Measurements from ENCODE around the gene SLC35B4.

SLC35B4 gene

DNA sequence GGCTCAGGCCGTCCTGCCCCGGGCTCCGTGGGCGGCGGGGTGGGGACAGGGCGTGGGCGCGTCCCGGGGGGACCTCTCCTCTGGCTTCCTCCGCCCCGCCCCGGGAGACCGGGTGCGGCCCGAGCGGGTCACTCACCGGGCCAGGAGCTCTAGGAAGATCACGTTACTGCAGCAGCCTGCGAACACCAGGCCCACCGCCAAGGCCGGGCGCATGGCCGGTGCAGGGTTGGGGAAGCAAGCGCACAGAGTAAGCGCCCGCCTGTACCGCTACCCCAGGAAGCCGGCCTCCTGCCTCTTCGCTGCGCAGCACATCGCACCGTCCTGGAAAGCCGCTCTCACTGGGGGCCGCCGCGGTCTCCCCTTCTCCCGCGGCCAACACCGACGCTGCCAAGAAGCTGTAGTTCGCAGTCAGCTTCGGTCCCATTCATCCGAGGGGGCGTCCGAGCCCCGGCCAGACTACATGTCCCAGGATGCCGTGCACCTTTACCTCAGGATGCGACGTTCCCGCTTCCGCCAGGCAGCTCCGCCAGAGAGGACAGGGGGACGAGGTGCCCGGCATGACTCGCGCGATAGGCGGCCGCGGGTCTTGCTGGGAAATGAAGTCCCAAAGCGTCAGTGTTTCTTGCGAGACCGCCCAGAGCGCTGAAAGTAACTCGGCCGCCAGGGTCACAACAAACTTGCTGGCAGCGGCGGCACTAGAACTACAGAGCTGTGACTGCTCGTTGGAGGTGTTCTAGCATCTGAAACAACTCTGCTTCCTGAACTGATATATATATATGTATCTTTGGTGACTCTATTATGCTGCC lies at the start of gene SLC35B4:
SLC35B4 (minus strand) TSS at position 392 of the 806 bp plus-strand sequence; CDS start at position 213, 179 bp downstream.
- Histone ChIP-seq H4K20me1 (ENCODE audit: insufficient read depth, low read length) (no peaks in the 10 kb centered on the region; the same call in 1 of the 2 replicates), H3K27ac (ENCODE audit: low read length) (peak within 1 kb of the TSS; percentile 69)
- TF ChIP-seq EZH2 (IDR thresholded peaks at IDR 0.05; ENCODE audit: borderline replicate concordance, low read depth, low read length, severe bottlenecking): no peak
- TF ChIP-seq, protein P1, sequence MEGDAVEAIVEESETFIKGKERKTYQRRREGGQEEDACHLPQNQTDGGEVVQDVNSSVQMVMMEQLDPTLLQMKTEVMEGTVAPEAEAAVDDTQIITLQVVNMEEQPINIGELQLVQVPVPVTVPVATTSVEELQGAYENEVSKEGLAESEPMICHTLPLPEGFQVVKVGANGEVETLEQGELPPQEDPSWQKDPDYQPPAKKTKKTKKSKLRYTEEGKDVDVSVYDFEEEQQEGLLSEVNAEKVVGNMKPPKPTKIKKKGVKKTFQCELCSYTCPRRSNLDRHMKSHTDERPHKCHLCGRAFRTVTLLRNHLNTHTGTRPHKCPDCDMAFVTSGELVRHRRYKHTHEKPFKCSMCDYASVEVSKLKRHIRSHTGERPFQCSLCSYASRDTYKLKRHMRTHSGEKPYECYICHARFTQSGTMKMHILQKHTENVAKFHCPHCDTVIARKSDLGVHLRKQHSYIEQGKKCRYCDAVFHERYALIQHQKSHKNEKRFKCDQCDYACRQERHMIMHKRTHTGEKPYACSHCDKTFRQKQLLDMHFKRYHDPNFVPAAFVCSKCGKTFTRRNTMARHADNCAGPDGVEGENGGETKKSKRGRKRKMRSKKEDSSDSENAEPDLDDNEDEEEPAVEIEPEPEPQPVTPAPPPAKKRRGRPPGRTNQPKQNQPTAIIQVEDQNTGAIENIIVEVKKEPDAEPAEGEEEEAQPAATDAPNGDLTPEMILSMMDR (IDR thresholded peaks at IDR 0.05; ENCODE audit: borderline replicate concordance, extremely low read depth, low read length, poor library complexity, severe bottlenecking): peak; percentile 42

DNA sequence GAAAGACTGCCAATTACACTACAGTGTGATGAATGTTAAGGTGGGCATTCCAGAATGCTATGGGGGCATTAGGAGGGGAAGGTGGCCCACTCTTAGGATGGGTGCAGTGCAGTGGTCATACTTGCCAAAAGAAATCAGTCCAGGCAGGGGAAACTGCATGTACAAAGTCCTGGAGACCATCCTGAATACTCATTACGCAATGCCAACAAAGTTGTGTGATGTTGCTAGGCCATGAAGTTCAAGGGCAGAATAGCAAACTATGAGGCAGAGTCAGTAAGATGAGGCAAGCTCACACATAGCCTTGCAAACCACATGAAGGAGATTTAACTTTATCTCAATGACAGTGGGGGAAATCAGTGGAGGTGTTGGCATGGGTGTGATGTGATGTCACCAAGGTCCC lies 49.8 kb upstream of the SLC35B4 start:
- Histone ChIP-seq H3K9me3 (ENCODE audit: insufficient read depth, low read length, severe bottlenecking) (no peaks in the 10 kb centered on the region), H3K27ac (ENCODE audit: low read length) (no peak overlapping the region), H2AFZ (ENCODE audit: low read depth, low read length) (no peak overlapping the region), H3K4me3 (ENCODE audit: low read depth in 1 of 2, low read length in 2 of 2) (no peak overlapping the region), H4K20me1 (ENCODE audit: insufficient read depth, low read length) (no peaks in the 10 kb centered on the region), H3K4me2 (ENCODE audit: insufficient read depth, low read length) (no peak overlapping the region), H3K79me2 (ENCODE audit: insufficient read depth, low read length) (no peaks in the 10 kb centered on the region), H3K36me3 (ENCODE audit: insufficient read depth, low read length) (no peaks in the 10 kb centered on the region), H3K9ac (ENCODE audit: low read depth, low read length) (no peak overlapping the region), H3K4me1 (ENCODE audit: insufficient read depth, low read length) (no peaks in the 10 kb centered on the region), H3K27me3 (ENCODE audit: insufficient read depth, low read length, poor library complexity) (peaks cover 8% of the 10 kb centered on the region)
- ATAC-seq (ENCODE audit: insufficient read depth, low read depth): no peak
- no peak for DNase-seq
- TF ChIP-seq, protein P1 (IDR thresholded peaks at IDR 0.05; ENCODE audit: borderline replicate concordance, extremely low read depth, low read length, poor library complexity, severe bottlenecking): no peak
- TF ChIP-seq EZH2 (IDR thresholded peaks at IDR 0.05; ENCODE audit: borderline replicate concordance, low read depth, low read length, severe bottlenecking): no peak

More for the DNA sequence above, at the start of gene SLC35B4:
- peak within 1 kb of the TSS; percentile 83 for H3K4me2 ChIP-seq (ENCODE audit: insufficient read depth, low read length)
- H3K27me3 ChIP-seq (ENCODE audit: insufficient read depth, low read length, poor library complexity): no peaks in the 10 kb centered on the region
- peaks cover 21% of the 10 kb centered on the region for H3K79me2 ChIP-seq (ENCODE audit: insufficient read depth, low read length)
- H3K9me3 ChIP-seq (ENCODE audit: insufficient read depth, low read length, severe bottlenecking): no peaks in the 10 kb centered on the region
- peak; percentile 97 for DNase-seq
- H3K4me1 ChIP-seq (ENCODE audit: insufficient read depth, low read length): peaks cover 22% of the 10 kb centered on the region
- peaks cover 1% of the 10 kb centered on the region; the same call in 1 of the 2 replicates for H3K36me3 ChIP-seq (ENCODE audit: insufficient read depth, low read length)
- H3K4me3 ChIP-seq (ENCODE audit: low read depth in 1 of 2, low read length in 2 of 2): peak within 1 kb of the TSS; percentile 47 to 68; a peak in 3 of 4 replicates
- peak; percentile 97 for ATAC-seq (ENCODE audit: insufficient read depth, low read depth)
- H2AFZ ChIP-seq (ENCODE audit: low read depth, low read length): peak within 1 kb of the TSS; percentile 81
- H3K9ac ChIP-seq (ENCODE audit: low read depth, low read length): peak within 1 kb of the TSS; percentile 76

GRCh38 chr7:134365341-134366054 lies 48.8 kb upstream of the SLC35B4 start:
- Histone ChIP-seq H3K4me3 (ENCODE audit: low read depth in 1 of 2, low read length in 2 of 2) (no peak overlapping the region), H3K27ac (ENCODE audit: low read length) (no peak overlapping the region), H3K27me3 (ENCODE audit: insufficient read depth, low read length, poor library complexity) (peaks cover 8% of the 10 kb centered on the region), H3K9ac (ENCODE audit: low read depth, low read length) (no peak overlapping the region), H3K9me3 (ENCODE audit: insufficient read depth, low read length, severe bottlenecking) (no peaks in the 10 kb centered on the region), H3K4me2 (ENCODE audit: insufficient read depth, low read length) (no peak overlapping the region), H3K4me1 (ENCODE audit: insufficient read depth, low read length) (no peaks in the 10 kb centered on the region), H3K79me2 (ENCODE audit: insufficient read depth, low read length) (no peaks in the 10 kb centered on the region), H4K20me1 (ENCODE audit: insufficient read depth, low read length) (no peaks in the 10 kb centered on the region), H3K36me3 (ENCODE audit: insufficient read depth, low read length) (no peaks in the 10 kb centered on the region), H2AFZ (ENCODE audit: low read depth, low read length) (no peak overlapping the region)
- DNase-seq: no peak
- no peak for TF ChIP-seq EZH2 (IDR thresholded peaks at IDR 0.05; ENCODE audit: borderline replicate concordance, low read depth, low read length, severe bottlenecking)
- TF ChIP-seq, protein P1 (IDR thresholded peaks at IDR 0.05; ENCODE audit: borderline replicate concordance, extremely low read depth, low read length, poor library complexity, severe bottlenecking): no peak
- no peak for ATAC-seq (ENCODE audit: insufficient read depth, low read depth)
